Inflammatory macrophage treated with lipopolysaccharide for 1 hour (primary cell): ENCODE data around the gene SLX4.
"Not testable (repeated sequence)": the region's sequence is repeated elsewhere in the genome, so short reads cannot be mapped to it uniquely, and the experiment has no call there.

Source experiments
- DNase-seq, 2 donors: peaks; one replicate each; pipeline ENCODE4 v3.0.0-alpha.2; 2020 to 2022

Gene SLX4, protein sequence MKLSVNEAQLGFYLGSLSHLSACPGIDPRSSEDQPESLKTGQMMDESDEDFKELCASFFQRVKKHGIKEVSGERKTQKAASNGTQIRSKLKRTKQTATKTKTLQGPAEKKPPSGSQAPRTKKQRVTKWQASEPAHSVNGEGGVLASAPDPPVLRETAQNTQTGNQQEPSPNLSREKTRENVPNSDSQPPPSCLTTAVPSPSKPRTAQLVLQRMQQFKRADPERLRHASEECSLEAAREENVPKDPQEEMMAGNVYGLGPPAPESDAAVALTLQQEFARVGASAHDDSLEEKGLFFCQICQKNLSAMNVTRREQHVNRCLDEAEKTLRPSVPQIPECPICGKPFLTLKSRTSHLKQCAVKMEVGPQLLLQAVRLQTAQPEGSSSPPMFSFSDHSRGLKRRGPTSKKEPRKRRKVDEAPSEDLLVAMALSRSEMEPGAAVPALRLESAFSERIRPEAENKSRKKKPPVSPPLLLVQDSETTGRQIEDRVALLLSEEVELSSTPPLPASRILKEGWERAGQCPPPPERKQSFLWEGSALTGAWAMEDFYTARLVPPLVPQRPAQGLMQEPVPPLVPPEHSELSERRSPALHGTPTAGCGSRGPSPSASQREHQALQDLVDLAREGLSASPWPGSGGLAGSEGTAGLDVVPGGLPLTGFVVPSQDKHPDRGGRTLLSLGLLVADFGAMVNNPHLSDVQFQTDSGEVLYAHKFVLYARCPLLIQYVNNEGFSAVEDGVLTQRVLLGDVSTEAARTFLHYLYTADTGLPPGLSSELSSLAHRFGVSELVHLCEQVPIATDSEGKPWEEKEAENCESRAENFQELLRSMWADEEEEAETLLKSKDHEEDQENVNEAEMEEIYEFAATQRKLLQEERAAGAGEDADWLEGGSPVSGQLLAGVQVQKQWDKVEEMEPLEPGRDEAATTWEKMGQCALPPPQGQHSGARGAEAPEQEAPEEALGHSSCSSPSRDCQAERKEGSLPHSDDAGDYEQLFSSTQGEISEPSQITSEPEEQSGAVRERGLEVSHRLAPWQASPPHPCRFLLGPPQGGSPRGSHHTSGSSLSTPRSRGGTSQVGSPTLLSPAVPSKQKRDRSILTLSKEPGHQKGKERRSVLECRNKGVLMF (N-terminal part only)

DNA sequence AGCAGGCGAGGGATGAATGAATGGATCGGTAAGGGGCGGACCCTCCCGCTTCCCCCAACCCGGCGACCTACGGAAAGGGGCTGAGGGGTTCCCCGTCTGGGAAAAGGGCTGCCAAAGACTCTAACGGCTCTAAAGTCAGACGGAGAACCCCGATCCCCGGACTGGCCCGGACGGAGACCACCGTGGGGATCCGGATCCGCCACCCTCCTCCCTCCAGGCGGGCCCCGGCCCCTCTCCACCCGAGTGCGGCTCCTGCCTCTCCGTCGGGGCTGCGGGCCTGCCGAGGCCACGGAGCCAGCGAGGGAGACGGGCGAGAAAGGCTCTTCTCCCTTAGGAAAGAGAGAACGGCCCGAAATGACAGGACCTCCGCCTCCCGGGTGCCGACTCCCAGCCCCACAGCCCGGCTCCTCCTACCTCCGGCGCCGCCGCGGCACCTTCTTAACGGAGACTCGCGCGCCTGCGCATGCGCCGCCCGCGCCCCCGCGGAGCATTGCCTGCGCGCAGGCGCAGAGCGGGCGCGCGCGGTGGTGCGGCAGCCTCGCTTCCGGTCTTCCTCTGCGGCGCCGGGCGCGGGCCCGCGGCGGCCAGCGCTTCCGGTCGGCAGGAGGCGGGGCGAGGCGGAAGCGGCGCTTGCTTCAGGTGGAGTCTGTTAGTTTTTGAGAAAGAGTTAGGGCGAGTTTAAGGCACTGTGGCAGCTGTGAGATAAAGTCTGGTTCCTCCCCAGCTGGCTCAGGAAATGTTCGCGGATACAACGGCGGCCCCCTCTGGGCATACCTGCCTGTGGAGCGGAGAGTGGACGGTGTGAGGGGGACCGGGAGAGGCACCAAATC, at the start of gene SLX4:
SLX4 (minus strand) TSS at position 461 of the 830 bp plus-strand sequence. CDS start 2,642 bp downstream, outside the sequence.
- peak; percentile 87 to 94 for DNase-seq

- no peak for DNase-seq
Measured at GRCh38 chr16:3659251-3659650, 47.8 kb upstream of the SLX4 start.

- DNase-seq, result no peak
Measured at GRCh38 chr16:3656491-3657468, 45.4 kb upstream of the SLX4 start.

- DNase-seq, result not testable (repeated sequence)
Measured at GRCh38 chr16:3656160-3656490, 44.7 kb upstream of the SLX4 start.

DNA sequence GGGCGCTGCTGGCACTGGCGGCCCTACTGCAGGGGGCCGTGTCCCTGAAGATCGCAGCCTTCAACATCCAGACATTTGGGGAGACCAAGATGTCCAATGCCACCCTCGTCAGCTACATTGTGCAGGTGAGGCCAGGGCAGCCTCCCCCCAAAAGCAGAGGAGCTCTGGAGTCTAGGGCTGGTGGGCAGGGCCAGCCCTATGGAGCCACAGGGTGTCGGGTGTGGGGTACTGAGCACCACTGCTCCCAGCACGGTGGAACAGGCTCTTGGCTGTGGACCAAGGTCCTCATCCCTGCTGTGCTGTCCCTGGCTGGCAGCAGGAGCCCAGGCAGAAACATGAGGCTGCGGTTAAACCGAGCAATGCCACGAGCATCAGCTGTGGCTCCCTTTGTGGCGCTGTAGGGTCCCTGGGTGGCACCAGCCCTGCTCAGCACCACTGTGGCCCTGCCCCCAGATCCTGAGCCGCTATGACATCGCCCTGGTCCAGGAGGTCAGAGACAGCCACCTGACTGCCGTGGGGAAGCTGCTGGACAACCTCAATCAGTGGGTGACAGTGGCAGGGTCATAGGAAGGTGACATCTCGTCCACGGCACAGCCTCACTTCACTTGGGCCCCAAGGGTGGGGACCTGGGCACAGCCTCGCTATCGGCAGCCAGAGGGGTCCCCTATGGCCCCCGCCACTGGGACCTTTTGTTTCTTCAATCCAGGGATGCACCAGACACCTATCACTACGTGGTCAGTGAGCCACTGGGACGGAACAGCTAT, 44.2 kb upstream of the SLX4 start:
- DNase-seq, result no peak

GRCh38 chr16:3655030-3655395, 43.6 kb upstream of the SLX4 start:
- DNase-seq, result no peak

DNA sequence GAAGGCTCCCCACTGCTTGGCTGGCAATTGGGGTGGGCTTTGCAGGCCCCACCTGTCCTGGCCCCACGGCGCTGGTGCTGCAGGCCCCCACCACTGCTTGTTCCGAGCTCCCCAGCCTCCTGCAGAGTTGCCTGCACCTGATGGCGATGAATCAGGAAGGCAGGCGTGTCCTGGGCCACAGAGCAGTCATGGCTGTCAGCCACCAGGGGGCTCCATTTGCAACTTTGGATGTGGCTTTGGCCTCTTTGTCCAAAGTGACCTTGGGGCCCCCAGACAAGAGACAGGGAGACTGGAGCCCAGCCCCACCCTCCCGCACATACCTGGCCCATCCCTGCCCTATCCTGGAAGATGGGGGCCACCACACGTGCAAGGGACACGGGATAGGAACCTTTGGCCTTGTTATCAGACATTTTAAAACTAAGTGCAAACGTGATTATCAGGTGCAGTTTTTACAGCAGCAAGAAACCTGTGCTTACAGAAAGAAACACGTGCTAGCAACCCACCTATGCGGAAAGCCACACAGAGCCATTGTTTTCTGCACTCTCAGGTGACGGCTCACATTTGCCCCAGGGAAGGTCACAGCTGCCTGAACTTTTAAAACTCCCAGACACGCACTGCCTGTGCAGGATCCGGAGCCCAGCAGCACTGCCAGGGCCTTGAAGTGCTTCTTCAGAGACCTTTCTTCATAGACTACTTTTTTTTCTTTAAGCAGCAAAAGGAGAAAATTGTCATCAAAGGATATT, 43.0 kb upstream of the SLX4 start, which contains the start of gene DNASE1:
DNASE1 (plus strand) TSS at position 443 of the 743 bp plus-strand sequence. CDS start 683 bp downstream, outside the sequence.
- DNase-seq, result peak; percentile 47 to 75

DNA sequence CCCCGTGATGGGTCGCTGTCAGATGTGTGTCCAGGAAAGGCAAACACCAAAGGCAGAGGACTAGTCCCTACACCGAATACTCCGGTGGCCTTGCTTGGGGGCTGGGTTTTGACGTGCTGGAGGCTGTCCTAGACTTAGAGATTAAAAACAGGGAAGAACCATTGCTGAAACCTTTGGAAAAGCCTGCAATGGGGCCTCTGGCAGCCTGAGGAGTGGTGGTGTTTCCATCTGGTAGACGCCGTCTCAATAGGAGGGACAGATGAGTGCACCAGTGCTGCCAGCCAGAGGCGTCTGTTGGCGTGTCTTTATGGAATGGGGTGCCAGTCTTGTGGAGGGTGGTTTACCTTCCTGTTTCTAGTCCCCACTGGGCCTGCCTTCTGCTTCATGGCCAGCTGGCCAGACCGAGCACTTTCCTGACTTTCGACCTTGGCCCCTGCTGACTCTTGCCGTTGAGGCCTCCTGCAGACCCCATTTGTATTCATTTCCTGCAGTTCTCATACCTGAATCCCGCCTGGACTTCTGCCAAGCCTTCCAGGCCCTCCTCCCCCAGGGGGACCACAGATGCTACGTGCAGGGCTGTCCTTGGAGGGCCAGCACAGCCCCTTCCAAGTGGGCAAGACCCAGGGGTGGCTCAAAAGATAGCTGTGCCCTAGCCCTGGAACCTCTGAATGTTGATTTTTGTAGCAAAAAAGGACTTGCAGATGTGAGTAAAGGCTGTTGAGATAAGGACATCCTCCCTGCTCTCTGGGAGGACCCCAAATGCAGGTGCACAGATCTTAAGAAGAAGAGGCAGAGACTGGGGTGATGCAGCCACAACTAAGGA, 41.2 kb upstream of the SLX4 start:
- DNase-seq, result no peak

DNA sequence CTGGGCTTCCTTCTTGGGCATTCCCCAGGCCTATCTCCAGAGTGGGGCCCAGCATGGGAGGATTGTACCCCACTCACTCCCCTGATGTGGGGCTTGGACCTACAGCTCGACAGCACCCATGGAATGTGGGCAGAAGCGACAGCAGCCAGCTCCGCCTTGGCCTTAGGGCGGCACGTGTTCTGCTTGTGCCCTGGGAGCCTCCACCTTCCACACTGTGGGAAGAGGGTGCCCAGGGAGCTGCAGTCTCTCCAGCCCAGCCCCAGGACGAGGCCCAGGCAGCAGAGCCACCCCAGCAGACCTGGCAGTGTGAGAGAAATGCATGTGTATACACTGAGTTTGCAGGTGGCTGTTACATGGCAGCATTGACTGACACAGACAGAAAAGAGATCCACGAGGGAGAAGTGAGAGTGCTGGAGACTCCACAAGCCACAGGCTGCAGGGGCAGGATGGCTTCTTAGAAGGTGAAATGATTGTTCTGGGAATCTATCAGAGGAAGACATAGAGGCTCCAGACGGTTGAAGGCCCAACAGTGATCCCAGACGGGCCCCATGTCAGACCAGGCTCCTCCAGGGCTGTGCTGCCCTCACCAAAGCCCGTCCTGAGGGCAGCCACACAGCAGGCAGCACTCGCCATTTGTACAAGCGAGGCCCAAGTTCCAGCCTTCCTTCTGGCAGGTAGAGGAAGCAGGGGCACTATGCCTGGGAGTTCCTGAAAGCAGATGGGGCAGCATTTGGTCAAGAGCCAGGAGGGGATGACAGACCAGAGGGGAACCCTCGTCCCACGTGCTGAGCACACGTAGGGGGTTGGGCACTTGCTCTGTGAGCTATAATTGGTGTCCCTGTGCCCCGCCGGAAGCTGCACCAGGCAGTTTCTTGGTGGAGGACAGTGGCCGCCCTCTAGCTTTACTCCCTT, 40.3 kb upstream of the SLX4 start:
- no peak for DNase-seq

- no peak for DNase-seq
Measured at GRCh38 chr16:3650631-3651265, 39.3 kb upstream of the SLX4 start.

DNA sequence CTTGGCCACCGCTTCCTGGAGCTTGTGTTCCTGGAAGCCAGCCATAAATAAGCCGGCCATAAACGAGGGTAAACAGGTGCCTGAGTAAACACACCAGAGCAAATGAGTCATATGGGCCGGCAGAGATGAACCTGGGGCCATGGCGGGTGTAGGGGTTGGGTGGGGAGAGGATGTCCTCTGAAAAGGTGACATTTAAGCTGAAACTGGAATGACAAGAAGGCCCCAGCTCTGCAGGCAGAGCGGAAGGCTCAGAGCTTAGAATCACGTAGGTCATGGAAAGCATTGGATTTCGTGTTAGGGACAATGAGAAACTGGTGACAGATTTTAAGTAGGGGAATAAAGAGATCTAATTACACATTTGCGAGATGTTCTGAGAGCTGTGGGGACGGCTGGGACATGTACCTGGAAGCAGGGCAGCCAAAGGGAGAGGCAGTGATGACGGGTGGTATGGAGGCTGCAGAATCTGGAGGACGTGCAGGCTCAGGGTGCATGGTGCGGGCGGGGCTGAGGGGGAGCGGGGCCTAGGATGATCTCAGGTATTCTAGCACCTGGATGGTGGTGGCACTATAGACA, 35.0 kb upstream of the SLX4 start:
- no peak for DNase-seq

DNA sequence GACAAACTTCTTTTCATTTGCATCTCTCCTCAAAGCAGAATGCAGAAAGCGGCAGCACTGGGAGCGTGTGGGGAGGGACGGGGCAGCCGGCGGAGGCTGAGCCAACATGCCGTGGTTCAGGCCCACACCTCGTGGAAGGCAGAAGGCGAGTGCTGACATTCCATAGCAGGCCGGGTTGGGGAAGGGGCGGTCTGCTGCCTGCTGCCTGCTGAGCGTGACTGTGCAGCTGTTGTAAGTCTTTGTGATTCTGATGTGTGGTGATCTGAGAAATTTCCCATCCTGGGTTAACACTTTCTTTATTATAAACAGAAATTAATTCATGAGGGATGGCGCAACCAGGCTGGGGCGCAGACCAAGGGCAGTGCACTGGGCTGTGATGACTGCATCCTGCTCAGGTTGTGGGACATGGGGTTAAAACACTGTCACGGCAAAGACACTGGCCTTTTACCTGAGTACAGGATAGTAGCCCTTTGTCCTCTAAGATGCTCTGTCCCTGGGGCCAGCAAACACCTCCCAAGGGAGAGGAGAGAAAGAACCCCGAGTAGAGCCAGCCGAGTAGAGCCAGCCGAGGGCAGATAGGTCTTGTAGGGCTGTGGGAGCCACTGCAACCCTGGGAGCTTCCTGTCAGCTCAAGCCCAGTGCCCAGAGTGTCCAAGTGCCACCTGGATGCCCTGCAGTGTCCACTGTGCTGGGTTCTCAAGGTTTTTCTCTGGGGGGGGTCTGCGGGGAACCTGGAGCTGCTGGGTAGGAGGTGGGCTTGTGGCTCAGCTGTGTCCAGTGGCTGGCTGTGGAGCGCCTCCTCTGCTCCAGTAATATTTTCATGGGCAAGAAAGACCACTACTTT, 34.3 kb upstream of the SLX4 start:
- no peak for DNase-seq

DNA sequence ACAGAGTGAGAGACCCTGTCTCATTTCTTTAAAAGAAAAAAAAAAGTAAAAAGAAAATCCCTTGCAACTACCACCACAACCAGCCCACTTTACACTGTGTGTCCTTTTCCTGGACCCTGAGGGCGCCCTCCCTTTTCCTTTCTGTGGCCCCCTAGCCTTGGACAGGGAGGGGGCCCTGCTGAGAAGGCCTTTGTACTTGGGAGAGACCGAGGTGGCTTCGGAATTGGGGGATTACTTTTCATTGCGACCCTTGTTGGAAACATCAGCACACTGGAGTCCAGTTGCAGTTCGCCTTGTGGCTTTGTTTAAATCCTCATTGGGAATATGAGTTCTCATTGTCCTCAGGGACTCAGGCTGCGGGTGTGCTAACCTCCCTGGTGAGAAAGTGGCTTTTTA, 33.7 kb upstream of the SLX4 start:
- no peak for DNase-seq

GRCh38 chr16:3643095-3643730, 31.8 kb upstream of the SLX4 start:
- DNase-seq, result no peak

DNA sequence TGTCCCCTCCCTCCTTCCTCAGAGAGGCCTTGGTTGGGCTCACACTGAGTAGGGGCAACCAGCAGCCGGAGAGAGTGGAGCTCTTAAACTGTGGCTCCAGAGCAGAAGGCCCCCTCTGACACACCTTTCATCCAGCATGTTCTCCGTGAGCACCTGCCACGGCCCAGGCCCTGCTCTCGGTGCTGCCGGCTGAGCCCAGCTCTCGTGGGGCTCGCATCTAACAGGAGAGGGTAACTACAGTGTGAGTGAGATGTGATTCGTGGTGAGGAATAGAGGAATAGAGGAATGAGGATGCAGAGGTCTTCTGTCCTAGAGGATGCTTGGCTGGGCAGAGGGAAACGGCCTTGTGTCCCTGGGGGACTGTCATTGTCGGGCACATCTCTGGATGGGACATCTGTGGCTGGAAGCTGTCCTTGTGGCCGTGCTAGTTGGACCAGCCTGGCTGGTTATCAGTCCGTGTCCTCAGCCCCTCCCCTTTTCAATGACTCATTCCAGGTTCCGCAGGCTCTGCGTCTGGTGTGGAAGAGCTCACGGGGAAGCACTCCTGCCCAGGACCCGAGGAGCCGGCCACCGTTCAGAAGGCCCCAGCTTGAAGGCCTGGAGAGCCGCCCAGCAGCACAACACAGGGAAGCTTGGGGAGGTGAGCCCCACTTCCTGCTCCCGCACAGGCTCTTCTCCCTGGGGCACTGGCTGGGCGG, 31.1 kb upstream of the SLX4 start:
- no peak for DNase-seq
